GM21576 (cell line): ENCODE results near the gene DUS3L.
A peak's percentile ranks its signal among the peaks of the same experiment; 100 is the strongest.

ENCODE experiments used
- ATAC-seq: cut with Tn5 transposase; IDR thresholded peaks from one replicate; pipeline ENCODE4 v1.9.1; 2021; ENCODE audit warnings: mild to moderate bottlenecking, moderate library complexity; ENCODE audit not compliant: unreplicated experiment

DUS3L gene

GRCh38 chr19:5790559-5791520 is at the start of gene DUS3L:
Gene DUS3L (minus strand): TSS chr19:5791163. CDS start chr19:5791141, 22 bp downstream.
- ATAC-seq = peak; percentile 88

DNA sequence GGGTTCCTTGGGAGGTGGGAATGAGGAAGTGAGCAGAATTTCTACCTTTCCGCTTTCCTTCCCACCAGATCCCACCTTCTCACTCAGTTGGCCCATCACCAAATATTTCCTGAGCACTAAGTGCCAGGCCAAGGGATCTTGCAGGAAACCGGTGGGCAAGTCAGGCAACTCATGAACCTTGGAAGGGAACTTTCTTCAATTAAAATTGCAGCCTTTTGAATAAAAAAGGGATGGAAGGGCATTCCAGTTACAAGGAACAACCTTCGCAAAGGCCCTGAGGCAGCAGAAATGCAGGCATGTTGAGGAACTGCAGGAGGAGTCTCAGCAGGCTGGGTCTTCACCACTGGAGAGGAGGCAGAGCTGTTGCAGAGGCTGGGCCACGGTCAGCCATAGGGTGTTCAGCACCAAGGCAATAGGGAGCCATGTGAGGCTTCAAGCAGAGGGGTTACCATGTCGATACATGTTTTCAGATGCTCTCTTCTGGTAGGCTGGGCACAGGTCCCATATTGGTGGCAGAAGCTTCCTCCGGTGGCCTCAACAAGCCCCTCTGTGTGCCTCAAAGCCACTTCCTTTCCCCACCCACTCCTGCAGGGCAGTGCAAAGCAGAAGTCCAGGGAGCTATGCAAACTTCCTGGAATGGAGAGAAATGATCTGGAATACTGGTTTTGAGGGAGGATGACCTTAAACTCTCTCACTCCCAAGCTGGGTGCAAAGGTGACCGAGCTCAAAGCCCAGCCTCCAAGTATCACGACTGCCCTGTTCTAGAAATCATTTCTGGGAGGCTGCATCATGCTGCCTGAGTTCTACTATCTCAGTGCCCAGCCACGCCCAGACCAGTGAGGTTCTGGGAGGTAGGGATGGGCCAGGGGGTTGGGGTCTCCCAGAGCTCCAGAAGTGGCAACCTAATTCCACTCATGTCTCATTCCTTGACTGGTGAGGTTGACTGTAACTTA is 48.4 kb upstream of the DUS3L start, which contains the start of gene FUT6:
Gene FUT6, minus strand, starts transcription at position 638 of the 953 bp plus-strand sequence. CDS start 7,135 bp downstream, outside the sequence.
- ATAC-seq = no peak

DNA sequence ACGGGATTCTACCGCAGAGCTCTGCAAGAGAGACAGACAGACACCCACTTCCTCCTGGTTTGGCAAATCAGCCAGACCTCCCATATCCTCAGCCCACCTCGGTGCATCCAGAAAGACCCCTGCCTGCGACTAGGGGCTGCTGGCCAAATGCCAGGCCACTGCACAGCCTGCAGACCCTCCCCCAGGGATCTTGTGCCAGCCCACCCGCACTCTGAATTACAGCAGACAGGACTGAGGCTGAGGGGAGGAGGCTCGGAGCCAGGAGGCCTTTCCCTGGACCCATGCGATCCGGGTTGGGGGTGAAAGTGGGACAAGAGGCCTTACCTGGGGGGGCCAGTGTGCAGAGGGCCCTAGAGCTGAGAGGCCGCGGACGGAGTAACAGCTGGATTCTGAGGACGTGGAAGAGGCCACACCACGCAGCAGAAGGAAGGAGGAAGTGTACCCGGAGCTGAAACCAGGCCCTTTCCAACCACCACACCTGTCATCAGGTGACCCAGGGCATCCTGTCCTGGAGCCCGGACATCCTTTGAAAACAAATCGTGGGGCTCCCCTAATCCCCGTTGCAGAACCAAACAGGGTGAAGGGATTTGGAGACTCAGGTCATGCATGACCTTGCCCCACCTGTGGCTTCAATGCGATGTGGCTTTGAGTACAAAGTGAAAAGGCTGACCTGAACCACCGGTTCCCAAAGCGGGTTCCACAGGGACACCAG is 47.5 kb upstream of the DUS3L start:
- no peak for ATAC-seq

- no peak for ATAC-seq
These were observed 46.9 kb upstream of the DUS3L start for GRCh38 chr19:5837761-5838352.

GRCh38 chr19:5832527-5833216 is 41.7 kb upstream of the DUS3L start:
- ATAC-seq = no peak

DNA sequence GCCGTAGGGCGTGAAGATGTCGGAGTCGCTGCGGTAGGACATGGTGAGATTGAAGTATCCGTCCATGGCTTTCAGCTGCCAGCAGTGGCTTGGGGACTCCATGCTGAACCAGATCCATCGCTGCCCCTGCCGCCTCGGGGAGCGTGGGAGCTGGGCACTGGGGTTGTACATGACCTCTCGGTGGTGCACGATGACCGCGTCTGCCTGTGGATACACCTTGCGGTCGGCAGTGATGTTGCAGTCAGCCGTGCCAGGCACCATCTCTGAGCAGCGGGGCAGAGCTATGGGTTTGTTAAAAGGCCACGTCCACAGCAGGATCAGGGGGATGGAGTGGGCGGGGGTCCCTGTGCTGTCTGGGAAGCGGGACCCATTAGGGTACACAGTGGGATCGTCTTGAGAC is 41.1 kb upstream of the DUS3L start:
- no peak for ATAC-seq

GRCh38 chr19:5831159-5831558 is 40.2 kb upstream of the DUS3L start:
- no peak for ATAC-seq

GRCh38 chr19:5829567-5830310 is 38.8 kb upstream of the DUS3L start:
- ATAC-seq = no peak

- ATAC-seq = no peak
These were observed 38.0 kb upstream of the DUS3L start for GRCh38 chr19:5828661-5829566.

DNA sequence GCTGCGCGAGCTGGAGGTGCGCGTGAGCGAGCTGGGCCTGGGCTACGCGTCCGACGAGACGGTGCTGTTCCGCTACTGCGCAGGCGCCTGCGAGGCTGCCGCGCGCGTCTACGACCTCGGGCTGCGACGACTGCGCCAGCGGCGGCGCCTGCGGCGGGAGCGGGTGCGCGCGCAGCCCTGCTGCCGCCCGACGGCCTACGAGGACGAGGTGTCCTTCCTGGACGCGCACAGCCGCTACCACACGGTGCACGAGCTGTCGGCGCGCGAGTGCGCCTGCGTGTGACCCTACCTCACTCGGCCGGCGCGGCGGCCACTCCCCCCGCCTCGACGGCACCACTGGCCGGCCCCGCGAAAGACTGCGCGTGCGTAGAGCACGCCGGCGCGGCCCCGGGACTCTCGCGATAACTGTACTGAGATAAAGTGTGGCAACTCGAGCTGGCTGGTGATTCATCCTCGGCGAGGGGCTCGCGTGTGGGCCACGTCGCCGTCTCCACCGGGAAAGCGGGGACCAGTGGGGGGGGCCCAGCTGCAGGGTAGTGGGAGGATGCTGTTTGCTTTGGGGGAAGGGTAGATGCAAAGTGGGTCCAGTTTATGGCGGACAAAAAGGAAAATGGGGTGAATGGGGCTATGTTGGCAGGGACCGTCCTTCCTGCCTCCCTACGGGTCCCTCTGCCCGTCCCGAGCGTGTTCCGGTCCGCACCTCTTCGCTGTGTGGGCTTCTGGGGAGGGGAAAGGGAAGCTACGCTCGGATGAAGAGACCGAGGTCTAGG is 37.1 kb upstream of the DUS3L start:
- ATAC-seq = peak; percentile 55

DNA sequence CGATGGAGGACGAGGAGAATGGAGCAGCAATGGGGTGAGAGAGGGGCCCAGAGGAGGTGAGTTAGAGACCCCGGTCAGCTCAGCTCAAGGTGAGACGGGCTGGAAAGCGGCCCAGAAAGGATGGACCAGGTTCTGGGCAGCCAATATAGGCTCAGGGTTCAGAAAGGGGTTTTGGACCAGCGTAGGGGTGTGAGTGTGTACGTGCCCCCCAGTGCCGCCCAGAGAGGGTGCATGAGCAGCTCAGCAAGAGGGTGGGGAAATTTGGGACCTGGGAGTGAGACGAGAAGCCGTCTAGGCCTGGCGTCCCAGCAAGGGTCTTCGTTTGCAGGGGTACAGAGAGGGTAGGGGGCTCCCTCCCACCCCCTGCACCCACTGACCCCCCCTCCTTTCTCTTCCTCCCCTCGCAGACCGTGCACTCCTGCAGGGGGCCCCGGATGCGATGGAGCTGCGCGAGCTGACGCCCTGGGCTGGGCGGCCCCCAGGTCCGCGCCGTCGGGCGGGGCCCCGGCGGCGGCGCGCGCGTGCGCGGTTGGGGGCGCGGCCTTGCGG is 36.5 kb upstream of the DUS3L start:
- ATAC-seq = no peak

- no peak for ATAC-seq
These were observed 35.8 kb upstream of the DUS3L start for GRCh38 chr19:5826531-5827341.

DNA sequence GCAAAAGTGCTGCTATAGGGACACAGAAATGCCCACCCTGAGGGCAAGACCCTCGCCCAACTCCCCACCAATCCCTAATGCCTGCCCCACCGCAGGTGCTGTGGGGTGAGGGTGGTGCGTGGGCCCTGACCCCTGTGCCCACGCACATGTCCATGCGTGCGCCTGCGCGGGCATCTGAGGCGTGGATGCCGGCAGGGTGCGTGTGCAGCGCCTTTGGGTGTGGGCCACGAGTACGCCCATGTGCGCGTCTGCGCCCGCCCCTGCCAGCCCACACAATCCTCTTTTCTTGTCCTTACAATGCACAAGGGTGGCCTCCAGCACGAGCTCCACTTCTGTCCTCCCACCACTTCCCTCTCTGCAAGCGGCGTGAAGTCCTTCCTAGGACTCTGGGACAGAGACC is 34.2 kb upstream of the DUS3L start:
- no peak for ATAC-seq

DNA sequence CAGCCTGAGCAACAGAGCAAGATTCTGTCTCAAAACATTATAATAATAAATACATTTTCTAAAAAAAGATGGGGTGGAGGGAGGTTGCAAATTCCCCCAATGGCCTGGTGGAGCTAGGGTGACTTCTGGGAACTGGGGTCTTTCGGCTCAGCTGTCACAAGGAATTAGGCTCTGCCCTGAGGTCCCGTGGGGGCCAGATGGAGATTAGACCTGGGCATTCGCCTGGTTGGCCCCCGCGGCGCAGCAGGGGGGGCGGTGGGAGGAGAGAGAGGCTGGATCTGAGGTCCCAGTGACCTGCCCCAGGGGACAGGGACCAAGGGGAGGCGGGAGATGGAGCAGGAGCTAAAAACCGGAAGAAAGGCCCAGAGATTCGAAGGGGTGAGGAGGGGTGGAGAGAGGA is 33.8 kb upstream of the DUS3L start:
- ATAC-seq = no peak

- no peak for ATAC-seq
These were observed 32.8 kb upstream of the DUS3L start for GRCh38 chr19:5823579-5824281.
